Adrenal gland (tissue), 12 donors: ENCODE measurements around the gene TSPAN2. TPM values are rescaled to one million over a fixed set of nuclear protein-coding genes. Genes with fewer than 3 reads are reported as not detected.
A peak's percentile ranks its signal among the peaks of the same experiment; 100 is the strongest.

Experiments
- DNase-seq, 7 donors: peaks; one replicate each; pipeline ENCODE4 v3.0.0-alpha.2; 2019 to 2020
- H3K27ac ChIP-seq, 5 donors: fragments of 200-600 bp; sonication (generic) in 4 of 5; 1 replicate in 3 of 5; 2 replicates in 2 of 5; pipeline versions ENCODE4 v1.5.1 to v1.8.0; 2016 to 2020; ENCODE audit warnings: mild to moderate bottlenecking in 1 of 5
- H3K27me3 ChIP-seq: fragments of 200-600 bp; 2 replicates; pipeline ENCODE4 v1.8.0; 2021
- H3K36me3 ChIP-seq, 2 donors: fragments of 200-600 bp; replicated peaks in 1 of 2; 1 replicate in 1 of 2; 2 replicates in 1 of 2; pipeline versions ENCODE4 v1.5.1 to v1.8.0; 2018 to 2022
- H3K4me1 ChIP-seq, 2 donors: fragments of 200-600 bp; replicated peaks in 1 of 2; 1 replicate in 1 of 2; 2 replicates in 1 of 2; pipeline versions ENCODE4 v1.5.1 to v1.8.0; 2018 to 2021
- H3K4me3 ChIP-seq, 4 donors: fragments of 200-600 bp; sonication (generic) in 3 of 4; one replicate each; pipeline ENCODE4 v1.5.1; 2016 to 2018
- H3K9me3 ChIP-seq, 3 donors: fragments of 200-600 bp; sonication (generic) in 1 of 3; replicated peaks in 1 of 3; 1 replicate in 2 of 3; 2 replicates in 1 of 3; pipeline versions ENCODE4 v1.5.1 to v1.8.0; 2016 to 2021
- POLR2A ChIP-seq, 2 donors: fragments of 450-650 bp; IDR thresholded peaks; one replicate each; pipeline ENCODE4 v1.6.1; 2017; ENCODE audit warnings: antibody characterized with exemption in 2 of 2, mild to moderate bottlenecking in 2 of 2, moderate library complexity in 1 of 2
- WGBS, 4 donors: extraction: QIAGEN DNeasy Blood & Tissue Kit in 2 of 4; methylation state at CpG; one replicate each; pipeline versions ENCODE4 v1.1.5 to v1.1.7; 2013 to 2017; 5-methylcytosine and 5-hydroxymethylcytosine counted together
- intact Hi-C, 2 donors: fragments of 100-400 bp; cut with DNase I; formaldehyde crosslinking; loops; one replicate each; pipeline versions ENCODE4 v1.14.1 to v1.15.0; 2022 to 2023
- polyA plus RNA-seq, 3 donors: library from polyadenylated mRNA; stranded (reverse); fragments of 200-250 nt in 2 of 3; fragments of 350-450 nt in 1 of 3; fragmentation: Illumina TruSeq in 1 of 3; extraction: RNeasy Lipid Tissue Mini Kit (QIAGEN cat#74804) in 1 of 3; gene quantifications; one replicate each; pipeline ENCODE4 v1.2.3, GENCODE V29; 2013 to 2014
- total RNA-seq, 9 donors: library from RNA; depleted of rRNA in 4 of 9; stranded (reverse); fragments of >200 nt in 4 of 9; fragments of 120-200 nt in 1 of 9; fragmentation: NEBNext Ultra II Directional in 1 of 9; extraction: Animal tissue kit (Norgen Biotek cat#: 25700) in 1 of 9; gene quantifications; one replicate each; pipeline versions ENCODE4 v1.1.0 to v1.2.4, GENCODE V29; 2013 to 2023
- TF ChIP-seq, protein P1 (sequence below), 6 experiments: fragments of 450-650 bp in 4 of 6; fragments of 200-600 bp in 2 of 6; sonication (generic) in 1 of 6; IDR thresholded peaks; 1 replicate in 5 of 6; 2 replicates in 1 of 6; pipeline versions ENCODE4 v1.5.1 to v1.8.0; 2016 to 2021; ENCODE audit warnings: antibody characterized with exemption in 6 of 6, mild to moderate bottlenecking in 2 of 6, moderate library complexity in 1 of 6
- donor health status: healthy with polysubstance abuse.
- donor health status: Bipolar disorder and iron deficiency.
- donor health status: DM: yes; HTN: yes; CAD: no.
- donor health status: DM: no; HTN: no; CAD: no.
- donor health status: DM: no; HTN: no; CAD: no.
- donor health status: DM: yes; HTN: yes; CAD: no.

TSPAN2 gene
- total and polyA plus RNA-seq, 12 donors, result 0.28 to 1.5 (median 0.71) TPM

- no peak for DNase-seq
- no peaks in the 10 kb centered on the region for H3K4me1 ChIP-seq
- intact Hi-C loops, result loop anchor here (2.0 to 10.0 kb wide), 3 partner anchors 336 to 458 kb away; no protein-coding TSS in a partner anchor
- TF ChIP-seq POLR2A (IDR thresholded peaks at IDR 0.05), result no peak
- TF ChIP-seq, protein P1, sequence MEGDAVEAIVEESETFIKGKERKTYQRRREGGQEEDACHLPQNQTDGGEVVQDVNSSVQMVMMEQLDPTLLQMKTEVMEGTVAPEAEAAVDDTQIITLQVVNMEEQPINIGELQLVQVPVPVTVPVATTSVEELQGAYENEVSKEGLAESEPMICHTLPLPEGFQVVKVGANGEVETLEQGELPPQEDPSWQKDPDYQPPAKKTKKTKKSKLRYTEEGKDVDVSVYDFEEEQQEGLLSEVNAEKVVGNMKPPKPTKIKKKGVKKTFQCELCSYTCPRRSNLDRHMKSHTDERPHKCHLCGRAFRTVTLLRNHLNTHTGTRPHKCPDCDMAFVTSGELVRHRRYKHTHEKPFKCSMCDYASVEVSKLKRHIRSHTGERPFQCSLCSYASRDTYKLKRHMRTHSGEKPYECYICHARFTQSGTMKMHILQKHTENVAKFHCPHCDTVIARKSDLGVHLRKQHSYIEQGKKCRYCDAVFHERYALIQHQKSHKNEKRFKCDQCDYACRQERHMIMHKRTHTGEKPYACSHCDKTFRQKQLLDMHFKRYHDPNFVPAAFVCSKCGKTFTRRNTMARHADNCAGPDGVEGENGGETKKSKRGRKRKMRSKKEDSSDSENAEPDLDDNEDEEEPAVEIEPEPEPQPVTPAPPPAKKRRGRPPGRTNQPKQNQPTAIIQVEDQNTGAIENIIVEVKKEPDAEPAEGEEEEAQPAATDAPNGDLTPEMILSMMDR (IDR thresholded peaks at IDR 0.05), result no peak
- H3K27ac ChIP-seq, result no peak overlapping the region
- no peaks in the 10 kb centered on the region for H3K27me3 ChIP-seq
- H3K4me3 ChIP-seq, result no peak overlapping the region
- H3K9me3 ChIP-seq, result no peaks in the 10 kb centered on the region
- H3K36me3 ChIP-seq, result no peaks in the 10 kb centered on the region
Measured at GRCh38 chr1:115136706-115137105, 47.4 kb upstream of the TSPAN2 start.

GRCh38 chr1:115136106-115136505, 46.8 kb upstream of the TSPAN2 start:
- no peaks in the 10 kb centered on the region for H3K36me3 ChIP-seq
- H3K27ac ChIP-seq, result no peak overlapping the region
- TF ChIP-seq POLR2A (IDR thresholded peaks at IDR 0.05), result no peak
- TF ChIP-seq, protein P1 (IDR thresholded peaks at IDR 0.05), result no peak
- WGBS, 4 donors, result 73 to 86% (median 83%) methylated on average over 3 of the region's 3 CpGs
- no peaks in the 10 kb centered on the region for H3K9me3 ChIP-seq
- H3K4me1 ChIP-seq, result no peaks in the 10 kb centered on the region
- no peak for DNase-seq
- no peak overlapping the region for H3K4me3 ChIP-seq
- intact Hi-C loops, result loop anchor here (2.0 to 10.0 kb wide), 3 partner anchors 337 to 459 kb away; no protein-coding TSS in a partner anchor
- H3K27me3 ChIP-seq, result no peaks in the 10 kb centered on the region

- H3K4me1 ChIP-seq, result no peaks in the 10 kb centered on the region
- DNase-seq, result no peak
- no peak overlapping the region for H3K4me3 ChIP-seq
- no peak for TF ChIP-seq POLR2A (IDR thresholded peaks at IDR 0.05)
- TF ChIP-seq, protein P1 (IDR thresholded peaks at IDR 0.05), result no peak
- no peaks in the 10 kb centered on the region for H3K36me3 ChIP-seq
- intact Hi-C loops, result loop anchor here (2.0 to 10.0 kb wide), 3 partner anchors 337 to 459 kb away; no protein-coding TSS in a partner anchor
- H3K27me3 ChIP-seq, result no peaks in the 10 kb centered on the region
- no peaks in the 10 kb centered on the region for H3K9me3 ChIP-seq
- H3K27ac ChIP-seq, result no peak overlapping the region
- 68 to 73% (median 72%) methylated on average over 5 of the region's 5 CpGs for WGBS, 4 donors
Measured at GRCh38 chr1:115135681-115136080, 46.4 kb upstream of the TSPAN2 start.

- TF ChIP-seq, protein P1 (IDR thresholded peaks at IDR 0.05), result no peak
- TF ChIP-seq POLR2A (IDR thresholded peaks at IDR 0.05), result no peak
- no peaks in the 10 kb centered on the region for H3K36me3 ChIP-seq
- H3K4me3 ChIP-seq, result no peak overlapping the region
- intact Hi-C loops, result loop anchor here in 1 of 2 donors (5.0 to 10.0 kb wide), 2 partner anchors 342 to 460 kb away; no protein-coding TSS in a partner anchor
- H3K27ac ChIP-seq, result no peak overlapping the region
- WGBS, 4 donors, result 41 to 61% (median 58%) methylated on average over 10 of the region's 10 CpGs
- no peaks in the 10 kb centered on the region for H3K27me3 ChIP-seq
- no peaks in the 10 kb centered on the region for H3K4me1 ChIP-seq
- H3K9me3 ChIP-seq, result no peaks in the 10 kb centered on the region
- DNase-seq, result peak in 1 of 7 donors; percentile 4
Measured at GRCh38 chr1:115134850-115135480, 45.7 kb upstream of the TSPAN2 start.
